Spleen (tissue), 11 donors: ENCODE measurements around the gene SPIRE2. TPM values are rescaled to one million over a fixed set of nuclear protein-coding genes. Genes with fewer than 3 reads are reported as not detected.

Experiments
- DNase-seq: peaks from one replicate; pipeline ENCODE4 v3.0.0-alpha.2; 2020
- H3K27ac ChIP-seq, 8 donors: fragments of 200-600 bp; sonication (generic) in 7 of 8; 1 replicate in 4 of 8; 2 replicates in 4 of 8; pipeline versions ENCODE4 v1.5.0 to v1.8.0; 2016 to 2021; ENCODE audit warnings: inconsistent platforms in 4 of 8, mild to moderate bottlenecking in 4 of 8, moderate library complexity in 1 of 8
- H3K27me3 ChIP-seq, 7 donors: fragments of 200-600 bp; sonication (generic) in 6 of 7; replicated peaks in 1 of 7; 1 replicate in 4 of 7; 2 replicates in 3 of 7; pipeline versions ENCODE4 v1.5.0 to v1.8.0; 2016 to 2021; ENCODE audit warnings: inconsistent platforms in 3 of 7, mild to moderate bottlenecking in 1 of 7
- H3K36me3 ChIP-seq, 6 donors: fragments of 200-600 bp; sonication (generic) in 5 of 6; 1 replicate in 4 of 6; 2 replicates in 2 of 6; pipeline versions ENCODE4 v1.5.0 to v1.8.0; 2016 to 2021; ENCODE audit warnings: inconsistent platforms in 2 of 6
- H3K4me1 ChIP-seq, 6 donors: fragments of 200-600 bp; sonication (generic) in 5 of 6; 1 replicate in 3 of 6; 2 replicates in 3 of 6; pipeline versions ENCODE4 v1.5.0 to v1.8.0; 2016 to 2021; ENCODE audit warnings: inconsistent platforms in 3 of 6
- H3K4me3 ChIP-seq, 8 donors: fragments of 200-600 bp; sonication (generic) in 7 of 8; 1 replicate in 4 of 8; 2 replicates in 4 of 8; pipeline versions ENCODE4 v1.5.0 to v1.8.0; 2016 to 2021; ENCODE audit warnings: inconsistent platforms in 4 of 8, mild to moderate bottlenecking in 4 of 8, moderate library complexity in 2 of 8
- H3K9me3 ChIP-seq, 8 donors: fragments of 200-600 bp; sonication (generic) in 7 of 8; 1 replicate in 4 of 8; 2 replicates in 4 of 8; pipeline versions ENCODE4 v1.5.0 to v1.8.0; 2016 to 2021; ENCODE audit warnings: inconsistent platforms in 4 of 8
- POLR2A ChIP-seq, 3 donors: fragments of 450-650 bp; IDR thresholded peaks; one replicate each; pipeline ENCODE4 v1.5.1; 2017; ENCODE audit warnings: antibody characterized with exemption in 3 of 3, mild to moderate bottlenecking in 1 of 3
- POLR2AphosphoS5 ChIP-seq, 3 donors: sonication (generic); formaldehyde crosslinking; IDR thresholded peaks; one replicate each; pipeline ENCODE4 v1.5.1; 2017; ENCODE audit warnings: antibody characterized with exemption in 3 of 3
- WGBS, 5 donors: extraction: QIAGEN DNeasy Blood & Tissue Kit in 3 of 5; methylation state at CpG; one replicate each; pipeline versions ENCODE4 v1.1.5 to v1.1.7; 2013 to 2018; 5-methylcytosine and 5-hydroxymethylcytosine counted together
- intact Hi-C: fragments of 100-400 bp; cut with DNase I; formaldehyde crosslinking; loops from one replicate; pipeline ENCODE4 v1.15.0; 2023; ENCODE audit warnings: low total_unique reads
- polyA plus RNA-seq, 3 donors: library from polyadenylated mRNA; stranded (reverse); fragments of 200-250 nt; gene quantifications; one replicate each; pipeline ENCODE4 v1.2.1, GENCODE V29; 2013
- total RNA-seq, 7 donors: library from RNA; depleted of rRNA in 3 of 7; stranded (reverse); fragments of >200 nt in 3 of 7; fragmentation: NEBNext Ultra II Directional in 4 of 7; extraction: Animal tissue kit (Norgen Biotek cat#: 25700) in 4 of 7; gene quantifications; one replicate each; pipeline versions ENCODE4 v1.1.0 to v1.2.1, GENCODE V29; 2016 to 2021
- TF ChIP-seq, protein P1 (sequence below), 11 experiments: fragments of 200-600 bp in 7 of 11; fragments of 450-650 bp in 4 of 11; sonication (generic) in 4 of 11; IDR thresholded peaks in 8 of 11; conservative IDR thresholded peaks in 3 of 11; 1 replicate in 7 of 11; 2 replicates in 4 of 11; pipeline versions ENCODE4 v1.4.0 to v1.8.0; 2016 to 2021; ENCODE audit warnings: antibody characterized with exemption in 11 of 11, inconsistent platforms in 4 of 11, mild to moderate bottlenecking in 1 of 11
- donor health status: healthy with polysubstance abuse.
- donor health status: DM: no; HTN: no; CAD: no; lungs with moderate emphysema.
- donor health status: DM: no; HTN: no; CAD: no.
- donor health status: Bipolar disorder and iron deficiency.
- donor health status: healthy.
- donor health status: DM: no; HTN: no; CAD: no.
- donor health status: DM: yes; HTN: yes; CAD: no.

The SPIRE2 gene
- total and polyA plus RNA-seq, 10 donors = 0.80 to 3.2 (median 1.9) TPM

DNA sequence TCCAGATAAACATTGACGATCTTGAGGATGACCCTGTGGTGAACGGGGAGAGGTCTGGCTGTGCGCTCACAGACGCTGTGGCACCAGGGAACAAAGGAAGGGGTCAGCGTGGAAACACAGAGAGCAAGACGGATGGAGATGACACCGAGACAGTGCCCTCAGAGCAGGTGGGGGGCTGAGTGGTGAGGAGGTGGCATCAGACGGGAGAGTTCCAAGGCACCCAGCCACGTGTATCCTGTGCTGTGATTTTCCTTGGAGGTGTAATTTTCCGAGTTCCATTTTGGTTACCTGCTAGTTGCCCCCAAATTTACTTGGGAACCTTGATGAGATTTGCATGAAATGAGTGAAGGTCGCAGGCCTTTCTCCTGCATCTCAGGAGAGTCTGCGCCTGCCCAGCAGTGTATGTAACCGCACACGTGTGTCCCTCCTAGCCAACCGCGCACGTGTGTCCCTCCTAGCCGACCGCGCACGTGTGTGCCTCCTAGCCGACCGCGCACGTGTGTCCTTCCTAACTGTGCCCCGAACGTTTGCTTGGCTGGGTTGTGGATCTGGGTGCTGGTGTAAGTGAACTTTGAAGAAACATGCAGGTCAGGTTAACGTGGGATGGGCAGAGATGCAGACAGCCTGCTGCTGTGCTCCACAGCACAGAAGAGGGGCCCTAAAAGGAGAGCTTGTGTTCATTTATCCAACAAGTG lies 55.2 kb downstream of the SPIRE2 start:
- H3K4me3 ChIP-seq = no peak overlapping the region
- peaks cover 0 to 7% (median 0%) of the 10 kb centered on the region in 6 donors for H3K4me1 ChIP-seq
- H3K9me3 ChIP-seq = no peaks in the 10 kb centered on the region
- TF ChIP-seq POLR2AphosphoS5 (IDR thresholded peaks at IDR 0.05) = peak in 1 of 3 donors; percentile 55
- no peak for TF ChIP-seq POLR2A (IDR thresholded peaks at IDR 0.05)
- no peak for DNase-seq
- H3K36me3 ChIP-seq = peaks cover 12 to 98% (median 90%) of the 10 kb centered on the region in 6 donors
- intact Hi-C loops = no loop called here
- H3K27me3 ChIP-seq = no peaks in the 10 kb centered on the region
- WGBS, 5 donors = 92 to 96% (median 95%) methylated on average over 28 of the region's 28 CpGs
- H3K27ac ChIP-seq = no peak overlapping the region

DNA sequence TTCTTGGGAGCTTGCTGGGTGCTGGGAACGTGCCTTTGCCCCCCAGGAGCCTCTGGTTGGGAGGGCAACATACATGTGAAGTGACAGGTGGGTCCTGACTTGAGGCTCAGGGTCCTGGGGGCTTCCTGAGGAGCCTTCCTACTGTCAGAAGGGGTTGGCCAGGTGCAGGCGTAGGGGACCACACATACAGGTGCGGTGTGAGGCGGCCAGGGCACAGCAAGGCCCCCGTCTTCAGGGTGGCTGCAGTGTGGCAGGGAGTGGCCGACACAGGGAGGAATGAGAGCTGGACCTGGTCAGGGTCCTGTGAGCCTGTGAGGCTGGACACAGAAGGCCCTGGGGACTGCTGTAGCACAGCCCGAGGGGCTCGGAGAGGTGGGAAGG lies 55.8 kb downstream of the SPIRE2 start:
- 95 to 99% (median 95%) methylated on average over 8 of the region's 8 CpGs for WGBS, 5 donors
- TF ChIP-seq, protein P1, sequence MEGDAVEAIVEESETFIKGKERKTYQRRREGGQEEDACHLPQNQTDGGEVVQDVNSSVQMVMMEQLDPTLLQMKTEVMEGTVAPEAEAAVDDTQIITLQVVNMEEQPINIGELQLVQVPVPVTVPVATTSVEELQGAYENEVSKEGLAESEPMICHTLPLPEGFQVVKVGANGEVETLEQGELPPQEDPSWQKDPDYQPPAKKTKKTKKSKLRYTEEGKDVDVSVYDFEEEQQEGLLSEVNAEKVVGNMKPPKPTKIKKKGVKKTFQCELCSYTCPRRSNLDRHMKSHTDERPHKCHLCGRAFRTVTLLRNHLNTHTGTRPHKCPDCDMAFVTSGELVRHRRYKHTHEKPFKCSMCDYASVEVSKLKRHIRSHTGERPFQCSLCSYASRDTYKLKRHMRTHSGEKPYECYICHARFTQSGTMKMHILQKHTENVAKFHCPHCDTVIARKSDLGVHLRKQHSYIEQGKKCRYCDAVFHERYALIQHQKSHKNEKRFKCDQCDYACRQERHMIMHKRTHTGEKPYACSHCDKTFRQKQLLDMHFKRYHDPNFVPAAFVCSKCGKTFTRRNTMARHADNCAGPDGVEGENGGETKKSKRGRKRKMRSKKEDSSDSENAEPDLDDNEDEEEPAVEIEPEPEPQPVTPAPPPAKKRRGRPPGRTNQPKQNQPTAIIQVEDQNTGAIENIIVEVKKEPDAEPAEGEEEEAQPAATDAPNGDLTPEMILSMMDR (IDR thresholded peaks at IDR 0.05 in 8 of 11, conservative IDR thresholded peaks at IDR 0.05 in 3 of 11) = no peak
- no peak for TF ChIP-seq POLR2A (IDR thresholded peaks at IDR 0.05)
- TF ChIP-seq POLR2AphosphoS5 (IDR thresholded peaks at IDR 0.05) = peak in 1 of 3 donors; percentile 55

DNA sequence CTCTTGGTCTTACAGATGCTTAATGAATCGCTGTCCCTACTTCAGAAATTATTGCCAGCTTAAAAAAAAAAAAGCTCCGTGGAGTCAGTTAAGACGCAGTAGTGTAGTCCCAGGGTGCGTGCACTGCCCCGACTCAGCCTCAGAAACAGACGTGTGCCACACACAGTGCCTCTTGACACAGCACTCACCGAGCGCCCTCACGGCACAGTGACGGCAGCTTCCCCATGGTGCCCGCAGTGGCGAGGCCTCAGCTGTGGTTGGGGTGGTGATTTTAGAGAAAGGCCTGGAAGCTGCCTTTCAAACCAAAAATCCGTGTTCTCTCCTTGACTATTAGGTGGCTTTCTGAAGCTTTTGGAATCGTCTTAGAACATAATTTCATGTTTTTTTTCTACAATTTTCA lies 59.0 kb downstream of the SPIRE2 start:
- TF ChIP-seq, protein P1 (IDR thresholded peaks at IDR 0.05 in 8 of 11, conservative IDR thresholded peaks at IDR 0.05 in 3 of 11) = no peak
- TF ChIP-seq POLR2AphosphoS5 (IDR thresholded peaks at IDR 0.05) (peak in 1 of 3 donors; percentile 54), POLR2A (IDR thresholded peaks at IDR 0.05) (no peak)
- Histone ChIP-seq H3K27ac (no peak overlapping the region), H3K4me3 (no peak overlapping the region), H3K4me1 (no peaks in the 10 kb centered on the region), H3K27me3 (no peaks in the 10 kb centered on the region), H3K36me3 (peaks cover 12 to 100% (median 95%) of the 10 kb centered on the region in 6 donors), H3K9me3 (no peaks in the 10 kb centered on the region)
- intact Hi-C loops = no loop called here
- no peak for DNase-seq
- WGBS, 5 donors = 94 to 97% (median 96%) methylated on average over 14 of the region's 14 CpGs

More for the DNA sequence above, 55.8 kb downstream of the SPIRE2 start:
- Histone ChIP-seq H3K4me1 (peaks cover 0 to 7% (median 0%) of the 10 kb centered on the region in 6 donors), H3K27ac (no peak overlapping the region), H3K4me3 (no peak overlapping the region), H3K27me3 (no peaks in the 10 kb centered on the region), H3K9me3 (no peaks in the 10 kb centered on the region), H3K36me3 (peaks cover 12 to 98% (median 89%) of the 10 kb centered on the region in 6 donors)
- intact Hi-C loops = no loop called here
- DNase-seq = no peak

DNA sequence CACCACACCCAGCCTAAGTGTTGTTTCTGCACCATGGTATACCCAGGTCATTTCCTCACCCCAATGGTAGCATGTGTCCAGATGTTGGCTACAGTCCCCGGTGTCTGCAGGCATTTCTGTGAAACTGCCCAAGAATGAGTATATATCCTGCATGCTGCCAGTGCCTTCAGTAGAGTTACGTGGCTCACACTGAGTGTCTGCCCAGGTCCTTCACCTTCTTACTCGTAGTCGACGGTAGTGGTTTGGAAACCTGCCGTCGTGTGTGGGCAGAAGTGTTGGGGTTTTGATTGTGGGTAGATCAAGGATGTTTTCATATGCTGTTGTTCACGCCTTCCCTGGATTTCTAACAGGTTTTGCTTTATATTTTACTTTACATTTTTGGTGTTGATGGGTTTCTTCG lies 61.9 kb downstream of the SPIRE2 start:
- intact Hi-C loops = no loop called here

More for the DNA sequence above, 61.9 kb downstream of the SPIRE2 start:
- H3K9me3 ChIP-seq = no peaks in the 10 kb centered on the region
- TF ChIP-seq, protein P1 (IDR thresholded peaks at IDR 0.05 in 8 of 11, conservative IDR thresholded peaks at IDR 0.05 in 3 of 11) = no peak
- no peak for TF ChIP-seq POLR2A (IDR thresholded peaks at IDR 0.05)
- no peak for TF ChIP-seq POLR2AphosphoS5 (IDR thresholded peaks at IDR 0.05)
- no peak overlapping the region for H3K27ac ChIP-seq
- no peaks in the 10 kb centered on the region for H3K4me1 ChIP-seq
- WGBS, 5 donors = 78 to 90% (median 86%) methylated on average over 9 of the region's 9 CpGs
- peaks cover 5 to 100% (median 98%) of the 10 kb centered on the region in 6 donors for H3K36me3 ChIP-seq
- no peaks in the 10 kb centered on the region for H3K27me3 ChIP-seq
- no peak for DNase-seq
- H3K4me3 ChIP-seq = no peak overlapping the region
